Right lobe of liver (tissue), 4 donors: ENCODE data around the gene EXOC4.

Experiments used
- CTCF ChIP-seq, 4 donors: fragments of 200-600 bp in 3 of 4; fragments of 450-650 bp in 1 of 4; IDR thresholded peaks; one replicate each; pipeline versions ENCODE4 v1.5.1 to v1.8.0; 2016 to 2022; ENCODE audit warnings: antibody characterized with exemption in 4 of 4, mild to moderate bottlenecking in 2 of 4
- POLR2A ChIP-seq: fragments of 450-650 bp; IDR thresholded peaks from one replicate; pipeline ENCODE4 v1.6.1; 2017; ENCODE audit warnings: antibody characterized with exemption, mild to moderate bottlenecking
- donor health status: DM: no; HTN: no; CAD: no.
- donor health status: DM: no; HTN: no; CAD: no.
- donor health status: DM: no; HTN: yes; CAD: no.

GRCh38 chr7:133491201-133491691 is 238.4 kb downstream of the EXOC4 start:
- no peak for TF ChIP-seq POLR2A
- no peak for TF ChIP-seq CTCF (IDR thresholded peaks at IDR 0.05)
